Raji (cell line): ENCODE results near the gene ATP7B.

Experiments used
- POLR2A ChIP-seq: IDR thresholded peaks from 2 replicates; pipeline ENCODE4 v1.6.1; 2011; ENCODE audit warnings: low read depth, low read length, control low read depth; ENCODE audit not compliant: insufficient read depth

The ATP7B gene

DNA sequence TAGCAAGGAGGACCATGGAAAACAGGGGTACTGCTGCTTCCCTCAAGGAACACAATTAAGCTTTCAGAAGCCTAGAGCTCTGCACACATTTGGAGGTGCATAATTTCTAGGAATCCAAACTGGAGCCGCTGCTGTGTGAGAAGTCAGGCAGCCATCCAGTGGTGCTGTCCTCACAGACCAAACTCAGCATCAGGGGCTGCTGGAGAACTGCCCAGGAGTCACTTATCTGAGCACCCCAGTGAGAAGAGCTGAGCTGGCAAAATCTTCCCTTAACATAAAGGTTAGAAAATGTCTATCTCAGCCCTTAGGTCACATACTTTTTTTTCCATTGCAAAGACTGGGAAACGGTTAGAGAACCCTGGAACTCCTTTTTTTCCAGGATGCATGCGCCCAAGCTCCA, 72.8 kb downstream of the ATP7B start:
- no peak for TF ChIP-seq POLR2A

DNA sequence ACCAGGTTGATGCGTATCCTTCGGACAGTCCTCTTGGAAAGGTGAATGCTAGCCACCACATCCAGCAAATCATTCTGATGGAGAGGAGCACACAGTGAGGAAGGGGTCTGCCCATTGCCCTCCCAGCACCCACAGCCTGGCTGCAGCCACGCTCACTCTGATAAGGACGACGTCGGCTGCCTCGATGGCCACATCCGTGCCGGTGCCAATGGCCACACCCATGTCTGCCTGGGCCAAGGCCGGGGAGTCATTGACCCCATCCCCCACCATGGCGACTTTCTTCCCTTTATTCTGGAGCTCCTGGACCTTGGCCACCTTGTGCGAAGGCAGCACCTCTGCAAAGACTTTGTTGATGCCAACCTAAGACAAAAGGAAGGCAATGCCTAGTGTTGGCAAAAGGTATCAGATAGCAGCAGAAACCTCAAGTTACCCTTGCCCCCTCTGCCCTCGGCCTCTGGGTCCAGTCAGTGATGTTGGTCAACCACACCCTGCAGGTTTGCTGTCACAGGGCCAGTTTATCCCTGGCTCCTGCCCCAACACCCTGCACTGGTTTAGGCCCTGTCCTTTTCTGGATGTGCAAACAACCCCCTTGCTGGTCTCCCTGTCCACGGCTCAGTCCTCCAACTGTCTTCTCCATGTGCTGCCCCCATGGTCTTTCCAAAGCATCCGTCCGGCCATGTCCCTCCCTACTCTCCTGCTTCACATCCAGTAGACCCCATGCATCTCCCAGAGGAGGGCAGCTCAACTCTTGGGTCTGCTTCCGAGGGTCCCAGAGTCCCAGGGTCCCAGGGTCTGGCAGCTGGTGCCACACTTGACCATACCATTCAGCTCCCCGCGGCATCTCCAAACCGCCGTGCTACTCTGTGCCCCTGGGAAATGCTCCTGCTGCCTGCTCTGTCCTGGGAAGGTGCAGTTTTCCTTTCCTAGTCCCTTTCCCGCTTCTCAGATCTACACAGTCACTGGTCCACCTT, 73.6 kb downstream of the ATP7B start:
- no peak for TF ChIP-seq POLR2A

DNA sequence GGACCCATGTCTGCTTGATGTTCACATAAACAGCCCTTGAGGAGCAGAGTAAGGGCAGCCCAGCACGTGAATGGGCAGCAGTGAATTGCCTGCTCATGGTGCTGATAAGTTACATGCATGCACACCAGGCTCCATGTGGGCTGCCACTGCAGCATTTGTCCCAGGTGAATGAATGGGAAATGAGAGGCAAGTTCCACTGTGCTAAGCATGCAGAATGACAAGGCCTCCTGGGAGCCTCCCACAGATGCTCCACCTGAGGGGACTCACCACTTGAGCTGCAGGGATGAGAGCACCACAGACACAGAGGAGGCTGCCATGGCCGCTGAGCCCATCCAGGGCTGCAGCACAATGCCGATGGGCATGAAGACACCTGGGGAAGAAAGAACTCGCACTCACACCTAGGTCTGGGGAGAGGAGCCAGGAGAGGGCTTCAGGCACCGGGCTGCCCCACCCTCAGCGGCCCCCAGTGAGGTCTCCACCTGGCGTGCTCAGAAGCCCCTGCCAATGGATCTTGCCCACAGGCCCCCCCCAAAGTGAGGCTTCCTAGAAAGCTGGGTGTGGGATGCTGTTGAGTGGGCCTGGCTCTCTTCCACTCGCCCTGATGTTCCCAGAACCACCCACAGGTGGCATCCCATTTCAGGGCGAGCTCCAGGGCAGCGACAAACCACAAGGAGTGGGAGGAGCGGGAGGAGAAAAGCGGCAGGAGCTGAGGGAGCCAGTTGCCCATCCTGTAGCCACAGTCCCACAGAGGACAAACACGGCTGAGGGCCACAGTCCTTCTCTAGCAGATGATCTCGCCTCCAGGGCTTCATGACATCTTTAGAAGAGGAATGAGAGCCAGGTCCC, 75.7 kb downstream of the ATP7B start:
- no peak for TF ChIP-seq POLR2A

GRCh38 chr13:51934461-51935087, 76.7 kb downstream of the ATP7B start:
- no peak for TF ChIP-seq POLR2A

DNA sequence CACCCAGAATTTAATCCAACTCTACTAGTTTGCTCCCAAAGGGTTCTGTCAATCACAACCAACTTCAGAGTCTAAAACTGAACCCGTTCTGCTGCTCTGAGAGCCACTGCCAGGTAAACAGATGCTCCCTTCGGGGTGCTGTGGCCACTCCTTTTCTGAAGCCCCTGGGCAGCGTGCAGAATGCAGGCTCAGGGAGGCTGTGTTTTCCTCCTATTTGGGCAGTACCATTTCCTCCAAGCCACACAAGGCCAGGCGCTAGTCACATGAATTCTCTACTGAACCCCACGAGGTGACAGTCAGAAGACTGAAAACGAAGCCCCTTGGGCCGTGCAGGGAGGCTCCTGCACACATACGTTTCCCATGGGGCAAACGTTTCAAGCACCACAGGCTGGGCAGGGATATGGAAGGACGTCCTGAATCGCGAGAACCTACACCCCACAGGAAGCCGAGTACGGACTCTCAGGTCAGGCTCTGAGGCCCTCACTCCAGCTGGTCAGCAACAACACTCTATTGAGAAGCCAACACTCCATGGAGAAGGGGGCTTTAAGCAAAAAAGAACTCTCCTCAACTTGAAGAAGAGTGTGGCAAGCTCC, 77.7 kb downstream of the ATP7B start:
- TF ChIP-seq POLR2A, result no peak

DNA sequence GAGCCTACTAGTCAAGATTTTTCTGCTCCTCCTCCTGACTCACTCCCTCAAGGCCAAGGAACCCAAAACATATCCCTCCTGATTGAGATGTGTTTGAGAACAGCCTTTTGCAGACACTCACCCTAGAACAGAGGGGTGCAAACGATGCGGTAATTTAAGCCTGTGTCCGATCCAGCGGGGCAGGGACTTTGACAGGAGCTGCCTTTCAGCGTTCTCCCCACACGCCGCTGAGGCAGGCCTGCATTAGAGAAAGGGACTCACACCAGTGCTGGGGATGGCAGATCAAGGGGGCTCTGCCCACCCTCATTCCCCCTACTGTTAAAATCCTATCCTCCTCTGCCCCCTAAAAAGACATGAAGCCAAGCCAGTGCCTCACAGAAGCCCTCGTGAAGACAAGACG, 79.0 kb downstream of the ATP7B start:
- TF ChIP-seq POLR2A, result no peak

DNA sequence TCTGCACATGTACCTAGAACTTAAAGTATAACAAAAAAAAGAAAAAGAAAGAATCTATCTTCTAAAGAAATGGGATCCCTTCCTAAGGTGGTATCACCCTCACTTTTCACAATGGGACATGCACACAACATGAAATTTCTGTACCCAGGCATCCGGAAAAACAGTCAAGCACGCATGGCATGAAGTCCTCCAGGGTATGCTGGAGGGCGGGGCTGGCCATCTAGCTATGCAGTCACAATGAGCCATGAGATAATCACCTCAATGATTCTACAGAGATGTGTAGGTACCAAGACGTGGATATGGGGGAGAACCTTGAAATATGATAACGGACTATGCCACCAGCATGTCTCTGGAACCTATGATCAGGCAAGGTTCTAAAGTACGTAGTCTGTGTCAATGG, 79.6 kb downstream of the ATP7B start:
- TF ChIP-seq POLR2A, result no peak

DNA sequence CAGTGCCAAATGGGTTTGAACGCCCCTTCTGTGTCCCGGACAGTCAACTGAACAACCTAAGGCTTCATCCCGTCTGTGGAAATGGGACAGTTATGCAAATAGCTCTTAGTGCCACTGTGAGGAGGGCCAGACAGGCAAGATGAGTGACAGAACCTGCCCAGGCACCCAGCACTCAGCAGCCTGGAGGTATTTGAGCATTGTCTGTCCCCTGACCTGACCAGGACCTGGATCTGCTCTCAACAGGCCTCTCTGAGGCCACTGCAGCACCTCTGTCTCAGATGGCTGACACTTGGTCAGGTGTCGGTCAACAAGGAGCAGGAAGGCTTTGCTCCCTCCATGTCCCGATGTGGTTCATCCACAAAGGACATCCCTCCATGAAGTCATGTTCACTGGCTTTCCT, 81.6 kb downstream of the ATP7B start:
- no peak for TF ChIP-seq POLR2A

GRCh38 chr13:51928231-51928630, 83.0 kb downstream of the ATP7B start:
- no peak for TF ChIP-seq POLR2A

DNA sequence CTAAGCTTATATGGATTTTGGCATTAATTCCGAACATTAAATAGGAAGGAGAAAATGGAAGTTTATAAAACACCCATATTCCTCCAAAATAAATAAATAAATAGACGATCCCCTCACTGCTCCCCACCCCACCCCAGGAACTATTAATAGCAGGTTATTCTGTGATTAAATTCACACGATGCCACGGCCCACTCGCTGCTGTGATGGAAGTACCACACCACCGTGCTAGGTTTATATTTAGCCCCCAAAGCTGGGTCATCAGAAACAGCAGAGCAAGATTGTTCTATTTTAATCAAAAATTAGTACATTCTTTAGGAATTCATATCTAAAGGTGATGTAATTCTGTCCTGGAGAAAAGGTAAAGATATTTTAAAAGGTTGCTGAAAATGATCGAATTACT, 84.1 kb downstream of the ATP7B start:
- TF ChIP-seq POLR2A, result no peak

GRCh38 chr13:51926528-51926885, 84.7 kb downstream of the ATP7B start:
- no peak for TF ChIP-seq POLR2A

GRCh38 chr13:51925865-51926527, 85.3 kb downstream of the ATP7B start:
- TF ChIP-seq POLR2A, result no peak

GRCh38 chr13:51924756-51925544, 86.3 kb downstream of the ATP7B start:
- no peak for TF ChIP-seq POLR2A
